ENCODE measurements around the gene DOLK. TPM values are rescaled to one million over a fixed set of nuclear protein-coding genes. Genes with fewer than 3 reads are reported as not detected.
A peak's percentile ranks its signal among the peaks of the same experiment; 100 is the strongest.

The DOLK gene
- total and polyA plus RNA-seq, 2 of the 4 experiments (the other 2 are of a cell fraction): 23.2 to 30.8 TPM

DNA sequence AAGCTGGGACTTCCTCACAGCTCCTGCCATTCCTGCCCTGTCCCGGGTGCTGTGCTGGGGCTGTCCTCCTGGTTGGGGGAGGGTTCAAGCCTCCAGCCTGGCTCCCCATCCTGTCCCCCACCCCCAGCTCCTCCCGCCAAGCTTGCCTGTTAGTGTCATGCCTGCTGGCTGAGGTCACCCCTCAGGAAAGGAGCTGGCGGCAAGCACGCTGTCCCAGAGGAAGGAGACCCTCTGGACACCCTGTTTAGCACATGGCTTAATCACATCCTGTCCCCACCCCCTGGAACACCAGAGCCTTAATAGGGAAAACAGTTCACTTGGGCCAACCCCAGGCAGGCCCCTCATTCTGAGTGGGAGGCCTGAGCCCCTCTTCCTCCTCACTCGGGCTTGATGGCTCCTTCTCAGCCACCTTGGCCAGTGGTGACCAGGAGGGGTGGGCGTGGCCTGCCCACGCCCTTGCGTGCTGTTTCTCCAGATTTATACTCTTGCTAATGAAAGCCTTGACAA is 35.8 kb downstream of the DOLK start:
- Histone ChIP-seq H3K27me3 (ENCODE audit: control insufficient read depth, insufficient read depth, low read length) (no peaks in the 10 kb centered on the region), H2BK15ac (ENCODE audit: low read depth, low read length) (peak overlapping the region; percentile 90), H2BK5ac (ENCODE audit: low read depth, low read length, poor library complexity, severe bottlenecking) (peak overlapping the region; percentile 99), H3K4me2 (ENCODE audit: low read depth, low read length) (peak overlapping the region; percentile 16; the same call in 1 of the 2 replicates), H3K36me3 (ENCODE audit: control insufficient read depth, insufficient read depth, low read length) (peaks cover 44% of the 10 kb centered on the region), H3K14ac (replicated peaks; ENCODE audit: low read depth, low read length) (peak overlapping the region; percentile 96), H3K56ac (ENCODE audit: extremely low read depth, insufficient read depth, low read length) (peak overlapping the region; percentile 96), H4K8ac (ENCODE audit: low read depth in 2 of 2, low read length in 2 of 2) (peak overlapping the region; percentile 90 to 94), H3K4me1 (ENCODE audit: control insufficient read depth, insufficient read depth, low read length) (peaks cover 29% of the 10 kb centered on the region), H2BK20ac (ENCODE audit: low read depth, low read length) (peak overlapping the region; percentile 98), H3K4me3 (ENCODE audit: insufficient read depth, low read depth, low read length) (no peak overlapping the region), H2BK120ac (ENCODE audit: low read depth, low read length) (peak overlapping the region; percentile 99), H3K79me1 (ENCODE audit: low read depth in 1 of 2, low read length in 2 of 2) (peaks cover 35 to 96% of the 10 kb centered on the region in 2 experiments; a peak in 3 of 4 replicates), H2AFZ (replicated peaks; ENCODE audit: low read length, poor library complexity) (peak overlapping the region; percentile 81), H4K20me1 (ENCODE audit: insufficient read depth, low read length) (no peaks in the 10 kb centered on the region; the same call in none of the 2 replicates), H4K91ac (ENCODE audit: insufficient read depth, low read depth, low read length) (peak overlapping the region; percentile 99), H3K27ac (ENCODE audit: insufficient read depth, low read length) (peak overlapping the region; percentile 88), H2AK5ac (ENCODE audit: low read depth, low read length) (peak overlapping the region; percentile 100), H2AK9ac (replicated peaks; ENCODE audit: low read depth, low read length, poor library complexity) (peak overlapping the region; percentile 99), H3K18ac (ENCODE audit: low read depth, low read length) (peak overlapping the region; percentile 89), H3K9me1 (ENCODE audit: insufficient read depth, low read length) (peaks cover 34% of the 10 kb centered on the region), H3K9me3 (ENCODE audit: control insufficient read depth, insufficient read depth, low read length) (no peaks in the 10 kb centered on the region), H4K5ac (ENCODE audit: low read depth, low read length) (peak overlapping the region; percentile 89), H3K9ac (ENCODE audit: low read depth, low read length) (peak overlapping the region; percentile 36), H3K4ac (ENCODE audit: low read depth, low read length) (peak overlapping the region; percentile 99), H3K23ac (ENCODE audit: low read depth, low read length) (peak overlapping the region; percentile 97)
- BruUV-seq (replicated peaks): no TSS peak
- POLR2A ChIA-PET (ENCODE audit: unreplicated experiment): no interaction called here
- dilution Hi-C loops (cut with HindIII; ENCODE audit: low sequenced_read_pairs, unreplicated experiment) (no loop called here), in situ Hi-C loops (cut with MboI; ENCODE audit: low sequenced_read_pairs) (no loop called here), intact Hi-C loops (cut with micrococcal nuclease) (no loop called here)
- no CpG with 5 or more reads among the region's 8 CpGs for WGBS, 2 experiments (ENCODE audit: extremely low coverage in 2 of 2, insufficient read length in 1 of 2)
- TF ChIP-seq, protein P1, sequence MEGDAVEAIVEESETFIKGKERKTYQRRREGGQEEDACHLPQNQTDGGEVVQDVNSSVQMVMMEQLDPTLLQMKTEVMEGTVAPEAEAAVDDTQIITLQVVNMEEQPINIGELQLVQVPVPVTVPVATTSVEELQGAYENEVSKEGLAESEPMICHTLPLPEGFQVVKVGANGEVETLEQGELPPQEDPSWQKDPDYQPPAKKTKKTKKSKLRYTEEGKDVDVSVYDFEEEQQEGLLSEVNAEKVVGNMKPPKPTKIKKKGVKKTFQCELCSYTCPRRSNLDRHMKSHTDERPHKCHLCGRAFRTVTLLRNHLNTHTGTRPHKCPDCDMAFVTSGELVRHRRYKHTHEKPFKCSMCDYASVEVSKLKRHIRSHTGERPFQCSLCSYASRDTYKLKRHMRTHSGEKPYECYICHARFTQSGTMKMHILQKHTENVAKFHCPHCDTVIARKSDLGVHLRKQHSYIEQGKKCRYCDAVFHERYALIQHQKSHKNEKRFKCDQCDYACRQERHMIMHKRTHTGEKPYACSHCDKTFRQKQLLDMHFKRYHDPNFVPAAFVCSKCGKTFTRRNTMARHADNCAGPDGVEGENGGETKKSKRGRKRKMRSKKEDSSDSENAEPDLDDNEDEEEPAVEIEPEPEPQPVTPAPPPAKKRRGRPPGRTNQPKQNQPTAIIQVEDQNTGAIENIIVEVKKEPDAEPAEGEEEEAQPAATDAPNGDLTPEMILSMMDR (conservative IDR thresholded peaks at IDR 0.05; ENCODE audit: low read depth, low read length): no peak
- TF ChIP-seq MAZ (IDR thresholded peaks at IDR 0.05; ENCODE audit: borderline replicate concordance, low read depth, low read length) (peak; percentile 56; the same call in 1 of the 2 replicates), MXI1 (IDR thresholded peaks at IDR 0.05; ENCODE audit: borderline replicate concordance, low read depth, low read length) (peak; percentile 80; the same call in 1 of the 2 replicates)
- ATAC-seq (ENCODE audit: low read depth) (peak; percentile 79), DNase-seq (peak; percentile 77)
- CTCF ChIA-PET: no interaction called here

All from IMR-90 (cell line).